SIG-M5 treated with dmso at 0.1 percent for 504 hours (cell line): ENCODE data around the gene PAX7.
"Not testable (repeated sequence)": the region's sequence is repeated elsewhere in the genome, so short reads cannot be mapped to it uniquely, and the experiment has no call there.

Source experiments
- DNase-seq: peaks from one replicate; lab custom pipeline; 2025; ENCODE audit not compliant: unreplicated experiment; lab: John Stamatoyannopoulos, UW

The PAX7 gene

GRCh38 chr1:18657506-18658201 is 27.0 kb downstream of the PAX7 start:
- no peak for DNase-seq

DNA sequence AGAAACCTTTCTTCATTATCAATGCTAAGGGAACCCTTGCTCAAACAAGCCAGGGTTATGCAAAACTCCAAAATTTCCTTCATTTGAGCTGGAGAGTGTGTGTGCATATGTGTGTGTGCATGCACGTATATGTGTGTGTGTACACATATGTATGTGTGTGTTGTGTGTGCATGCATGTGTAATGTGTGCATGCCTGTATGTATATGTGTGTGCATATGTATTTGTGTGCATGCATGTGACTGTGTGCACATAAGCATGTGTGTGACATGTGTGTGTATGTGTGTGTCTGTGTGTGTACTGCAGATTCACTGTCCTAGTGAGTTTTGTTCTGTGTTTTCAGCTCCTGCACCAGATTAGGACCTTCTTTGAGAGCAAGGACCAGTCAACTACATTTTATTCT is 28.2 kb downstream of the PAX7 start:
- DNase-seq, result no peak

DNA sequence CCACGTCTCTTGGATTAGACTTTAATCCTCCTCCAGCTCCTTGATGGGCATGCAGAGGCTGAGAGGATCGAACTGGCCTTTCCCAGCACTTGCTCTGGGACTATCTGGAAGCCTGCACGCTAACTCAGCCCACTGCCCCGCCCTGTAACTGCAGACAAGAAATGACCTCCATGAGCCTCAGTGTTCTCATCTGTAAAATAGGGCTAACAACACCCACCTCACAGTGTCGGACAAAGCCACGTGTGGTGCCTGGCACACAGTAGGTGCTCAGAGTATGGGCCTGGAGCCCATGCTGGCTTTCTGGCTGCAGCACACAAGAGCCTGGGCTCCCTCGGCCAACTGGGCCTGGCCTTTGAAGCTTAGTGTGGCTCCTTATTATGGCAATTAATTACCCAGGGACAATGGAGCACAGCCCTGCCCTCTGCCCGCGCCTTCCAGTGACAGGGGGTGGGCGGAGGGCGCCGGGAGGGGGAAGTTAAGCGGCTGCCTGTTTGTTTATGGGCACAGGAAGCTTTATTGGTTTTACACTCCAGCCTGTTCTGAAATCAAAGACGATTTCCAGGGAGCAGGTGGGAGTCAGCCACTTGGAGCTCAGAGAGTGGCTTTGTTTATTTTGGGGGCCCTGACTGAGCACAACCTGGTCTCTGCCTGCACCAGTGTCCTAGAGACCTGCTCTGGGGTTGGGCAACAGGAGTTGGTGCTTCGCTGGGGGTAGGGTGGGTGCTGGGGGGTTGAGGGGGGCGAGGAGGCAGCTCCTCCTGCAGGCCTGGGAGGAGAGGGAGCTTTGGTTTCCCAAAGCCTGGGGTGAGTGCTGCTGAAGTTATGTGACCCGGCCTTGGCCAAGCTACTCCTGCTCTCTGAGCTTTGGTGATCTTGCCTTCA is 31.0 kb downstream of the PAX7 start:
- no peak for DNase-seq

DNA sequence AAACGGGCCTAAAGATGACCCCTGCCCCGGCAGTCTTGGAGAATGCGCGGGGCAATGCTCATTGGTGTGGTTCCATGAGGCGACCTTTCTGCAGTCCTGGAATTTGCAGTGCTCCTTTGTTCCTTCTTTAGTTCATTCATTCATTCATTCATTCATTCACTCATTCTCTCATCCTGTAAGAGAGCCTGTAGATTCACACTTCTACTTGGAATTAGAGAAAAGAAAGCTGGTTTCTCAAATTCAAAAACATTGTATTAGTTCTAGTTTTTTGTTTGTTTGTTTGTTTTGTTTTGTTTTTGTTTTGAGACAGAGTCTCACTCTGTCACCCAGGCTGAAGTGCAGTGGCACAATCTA is 31.6 kb downstream of the PAX7 start:
- DNase-seq, result no peak

GRCh38 chr1:18666317-18666920 is 35.8 kb downstream of the PAX7 start:
- no peak for DNase-seq

GRCh38 chr1:18667333-18667732 is 36.7 kb downstream of the PAX7 start:
- DNase-seq, result no peak

DNA sequence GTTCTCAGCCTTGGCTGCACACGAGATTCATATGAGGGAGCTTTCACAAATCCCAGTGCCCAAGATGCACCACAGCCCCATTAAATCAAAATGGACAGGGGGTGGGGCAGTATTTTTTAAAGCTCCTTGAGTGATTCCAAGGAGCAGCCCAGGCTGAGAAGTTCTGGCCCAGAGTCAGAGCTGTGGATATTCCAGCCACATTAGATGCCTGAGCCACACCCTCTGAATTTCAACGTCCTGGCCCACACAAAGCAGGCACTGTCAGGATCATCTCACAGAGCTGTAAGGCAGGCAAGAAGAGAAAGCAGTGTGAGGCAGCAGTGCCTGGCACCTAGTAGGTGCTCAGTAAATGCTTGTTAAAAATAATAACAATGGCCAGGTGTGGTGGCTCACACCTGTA is 37.4 kb downstream of the PAX7 start:
- no peak for DNase-seq

DNA sequence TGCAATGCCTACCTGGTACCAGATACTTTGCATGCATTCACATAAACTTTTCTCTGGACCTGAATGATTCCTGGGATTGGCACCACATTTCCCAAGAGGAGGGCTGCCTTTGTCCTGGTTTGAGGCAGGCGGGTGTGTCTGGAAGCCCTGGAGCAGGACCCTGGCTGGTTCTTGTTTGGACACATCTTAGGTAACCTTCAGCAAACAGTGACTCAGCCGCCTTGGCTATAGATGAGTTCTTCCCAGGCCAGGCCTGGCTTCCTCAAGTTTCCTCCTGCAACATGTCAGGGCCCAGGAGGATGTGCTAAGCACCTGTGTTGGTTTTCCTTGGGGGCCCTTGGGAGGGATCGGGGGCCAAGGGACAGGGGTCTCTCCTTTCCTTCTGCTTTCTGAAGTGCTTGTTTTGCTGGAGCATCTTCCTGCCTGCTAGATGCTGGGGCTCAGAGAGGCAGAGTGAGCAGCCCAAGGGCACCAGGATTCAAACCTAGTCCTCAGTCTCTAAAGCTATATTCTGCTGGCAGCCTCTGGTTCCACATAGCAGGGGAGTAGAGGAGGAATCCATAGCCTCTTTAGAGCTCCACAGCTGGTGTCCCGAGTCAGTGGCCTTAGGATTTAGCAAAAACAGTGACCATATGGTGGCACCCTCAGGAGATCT is 38.2 kb downstream of the PAX7 start:
- peak; percentile 33 for DNase-seq

DNA sequence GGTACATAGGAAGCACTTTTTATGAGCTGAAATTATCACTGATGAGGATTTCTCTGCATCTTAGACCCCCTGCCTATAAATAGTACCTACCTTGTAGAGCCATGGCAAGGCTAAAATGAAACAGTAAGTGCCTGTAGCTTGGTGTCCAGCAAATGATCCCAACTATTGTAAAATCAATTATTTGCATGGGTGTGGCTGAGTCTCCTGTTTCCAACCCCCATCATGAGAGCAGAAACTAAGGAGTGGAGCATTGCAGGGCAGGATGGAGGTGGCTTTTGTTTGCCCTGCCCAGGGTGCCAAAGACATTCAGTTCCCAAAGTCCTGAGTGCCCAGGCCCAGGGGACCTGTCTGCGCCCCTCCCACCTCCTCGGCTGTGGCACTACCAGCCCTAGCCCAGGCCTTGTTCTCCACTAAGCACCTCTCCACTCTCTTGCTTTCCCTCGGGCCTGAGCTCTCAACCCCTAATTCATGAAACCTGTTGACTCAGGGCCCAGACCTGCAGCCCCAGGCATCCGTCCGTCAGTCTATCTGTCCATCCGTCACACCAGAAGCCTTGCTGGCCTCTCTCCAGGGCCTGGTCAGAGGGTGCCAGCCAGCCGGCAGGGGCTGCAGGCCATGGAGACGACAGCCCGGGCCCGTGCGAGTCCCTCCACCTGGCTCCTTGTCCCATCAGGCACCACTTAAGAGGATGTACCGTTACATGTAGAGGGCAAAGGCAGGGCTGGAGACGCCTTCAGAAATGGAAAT is 39.6 kb downstream of the PAX7 start:
- DNase-seq, result no peak

GRCh38 chr1:18670868-18671225 is 40.2 kb downstream of the PAX7 start:
- DNase-seq, result no peak

DNA sequence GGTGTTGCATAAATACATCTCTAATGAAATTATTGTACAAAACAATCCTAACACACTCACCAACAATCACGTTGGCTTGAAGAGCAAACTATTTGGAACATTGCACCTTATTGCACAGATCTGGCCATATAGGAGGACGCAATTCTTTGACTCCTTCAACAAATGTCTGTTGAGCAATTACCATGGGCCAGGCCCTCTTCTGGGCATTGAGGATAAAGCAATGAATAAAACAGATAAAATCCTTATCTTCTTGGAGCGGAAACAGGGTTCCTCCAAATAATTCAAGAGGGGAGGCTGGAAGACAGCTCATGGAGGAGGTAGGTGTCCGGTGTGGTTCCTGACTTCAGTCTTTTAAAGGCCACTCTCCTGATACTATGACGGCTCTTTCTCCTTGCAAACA is 43.3 kb downstream of the PAX7 start:
- DNase-seq, result no peak

DNA sequence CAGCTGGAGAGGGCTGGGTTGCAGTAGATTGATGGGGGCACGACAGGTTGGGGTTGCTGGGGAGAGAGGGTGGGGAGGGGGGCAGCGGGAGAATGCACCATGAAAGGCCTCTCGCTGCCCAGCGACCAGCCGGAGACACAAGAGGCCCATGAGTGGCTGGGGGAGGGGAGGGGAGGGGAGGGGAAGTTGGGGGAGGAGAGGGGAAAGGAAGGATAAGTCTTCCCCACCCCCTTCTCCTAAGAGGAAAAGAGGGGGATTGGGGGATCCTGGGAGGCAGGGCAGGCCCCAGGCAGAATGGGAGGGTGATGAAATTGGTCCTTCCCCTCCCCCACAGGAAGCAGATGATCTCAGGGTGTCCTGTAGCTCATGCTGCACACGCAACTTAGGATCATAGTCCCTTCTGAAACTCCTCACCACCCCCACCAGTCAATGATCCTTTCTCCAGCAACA is 45.7 kb downstream of the PAX7 start:
- no peak for DNase-seq

DNA sequence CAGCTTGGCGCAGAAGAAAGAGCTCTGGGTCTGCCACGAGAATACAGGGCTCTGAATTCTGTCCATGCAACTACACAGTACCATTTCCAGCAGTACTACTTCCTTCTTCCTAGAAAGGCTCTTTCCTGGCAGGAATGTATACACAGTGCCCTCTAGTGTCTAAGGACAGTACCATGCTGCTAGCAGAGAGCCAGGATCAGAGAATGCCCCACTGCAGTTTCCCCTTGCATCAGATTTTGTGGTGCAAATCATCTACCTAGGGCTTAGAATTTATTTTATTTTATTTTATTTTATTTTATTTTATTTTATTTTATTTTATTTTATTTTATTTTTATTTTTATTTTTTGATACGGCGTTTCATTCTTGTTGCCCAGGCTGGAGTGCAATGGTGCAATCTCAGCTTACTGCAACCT is 50.8 kb downstream of the PAX7 start:
- DNase-seq, result peak; percentile 86

GRCh38 chr1:18682375-18682774 is 51.7 kb downstream of the PAX7 start:
- no peak for DNase-seq

DNA sequence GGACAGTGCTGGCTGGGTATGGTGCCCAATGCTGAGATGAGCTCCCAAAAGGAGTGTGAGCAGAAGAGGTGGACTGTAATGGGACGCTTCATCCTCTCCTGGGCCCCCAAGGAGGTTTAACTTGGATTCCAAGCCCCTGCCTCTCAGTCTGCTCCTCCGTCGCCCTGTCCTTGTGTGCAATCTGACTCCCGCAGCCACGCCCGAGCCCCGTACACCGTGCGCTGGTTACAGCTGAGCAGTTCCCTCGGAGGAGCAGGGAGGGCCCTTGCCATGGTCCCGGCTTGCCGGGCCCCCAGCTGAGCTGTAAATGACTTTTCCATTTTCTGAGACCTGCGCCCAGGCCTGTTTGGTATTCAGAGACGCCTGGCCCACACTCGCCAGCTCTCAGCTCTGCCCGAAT is 53.7 kb downstream of the PAX7 start:
- DNase-seq, result no peak

- no peak for DNase-seq
These were observed 55.9 kb downstream of the PAX7 start for GRCh38 chr1:18686540-18686939.

DNA sequence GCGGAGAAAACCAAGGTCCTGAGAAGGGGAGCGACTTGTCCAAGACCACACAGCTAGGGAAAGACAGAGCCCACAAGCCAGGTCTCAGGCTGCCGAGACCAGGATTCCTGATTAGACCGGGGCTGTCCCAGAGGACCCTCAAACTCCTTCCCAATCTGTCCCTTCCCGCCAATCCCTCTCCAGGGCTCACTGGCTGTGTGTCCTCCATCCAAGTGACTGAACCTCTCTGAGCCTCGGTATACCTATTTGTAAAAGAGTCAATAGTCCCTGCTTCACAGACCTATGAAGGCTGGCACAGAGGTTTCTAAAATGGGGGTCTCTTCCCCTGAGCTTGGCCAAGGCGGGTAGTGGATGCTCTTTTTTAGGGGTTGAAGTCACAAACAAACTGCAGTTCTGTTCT is 56.6 kb downstream of the PAX7 start:
- no peak for DNase-seq

GRCh38 chr1:18691648-18692047 is 61.0 kb downstream of the PAX7 start:
- no peak for DNase-seq

GRCh38 chr1:18693256-18694098 is 62.8 kb downstream of the PAX7 start:
- no peak for DNase-seq

DNA sequence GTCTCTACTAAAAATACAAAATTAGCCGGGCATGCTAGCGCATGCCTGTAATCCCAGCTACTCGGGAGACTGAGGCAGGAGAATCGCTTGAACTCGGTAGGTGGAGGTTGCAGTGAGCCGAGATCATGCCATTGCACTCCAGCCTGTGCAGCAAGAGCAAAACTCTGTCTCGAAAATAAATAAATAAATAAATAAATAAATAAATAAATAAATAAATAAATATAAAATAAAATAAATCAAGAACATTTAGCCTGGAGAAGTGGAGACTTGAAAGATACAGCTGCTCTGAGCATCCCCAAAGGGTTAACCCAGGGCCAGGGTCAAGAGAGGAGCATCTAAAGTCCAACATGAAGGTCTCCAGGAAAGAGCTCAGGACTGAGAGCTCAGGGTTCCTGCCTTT is 63.6 kb downstream of the PAX7 start:
- DNase-seq, result not testable (repeated sequence)
